Measurements from ENCODE around the gene ACTR1A. TPM values are rescaled to one million over a fixed set of nuclear protein-coding genes. Genes with fewer than 3 reads are reported as not detected.

Gene ACTR1A
- total RNA-seq = 99.1 TPM

GRCh38 chr10:102502337-102503151, at the start of gene ACTR1A:
TSS of gene ACTR1A (minus strand) at chr10:102502712. CDS start at chr10:102502647, 65 bp downstream.

DNA sequence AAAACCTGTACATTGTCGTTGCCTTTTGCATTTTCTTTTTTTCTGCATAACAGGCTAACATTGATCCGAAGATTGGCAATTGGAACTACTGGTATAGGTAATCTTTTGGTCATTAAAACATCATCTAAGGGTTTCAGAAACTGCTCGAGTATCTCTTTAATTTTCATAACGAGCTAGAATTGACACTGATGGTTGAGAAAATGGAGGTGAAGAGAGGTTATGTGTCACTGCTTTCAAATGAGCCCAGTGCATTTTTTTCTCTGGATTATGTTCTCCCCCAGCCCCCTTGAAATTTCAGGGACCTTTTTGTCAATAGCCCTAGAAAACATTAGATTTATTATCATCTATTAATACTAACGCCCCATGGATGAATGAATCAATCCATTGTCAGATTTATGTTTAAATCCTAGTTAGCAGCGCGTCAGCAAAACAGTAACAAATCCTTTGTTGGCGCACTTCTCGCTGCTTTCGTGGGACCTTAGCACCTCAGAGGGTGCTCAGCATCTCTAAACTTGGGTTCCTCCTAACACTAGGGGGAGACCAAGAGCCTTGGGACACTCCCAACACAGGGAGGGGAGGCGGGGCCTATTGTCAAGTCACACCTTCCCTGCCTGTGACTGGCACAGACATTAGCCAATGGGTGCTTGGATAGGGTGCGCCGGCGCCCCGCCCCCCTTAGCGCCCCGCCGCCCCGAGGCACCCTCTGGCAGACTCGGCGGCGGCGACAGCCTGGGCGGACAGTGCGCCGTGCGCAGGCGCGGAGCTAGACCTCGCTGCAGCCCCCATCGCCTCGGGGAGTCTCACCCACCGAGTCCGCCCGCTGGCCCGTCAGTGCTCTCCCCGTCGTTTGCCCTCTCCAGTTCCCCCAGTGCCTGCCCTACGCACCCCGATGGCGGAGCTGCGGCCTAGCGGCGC, 1.0 kb upstream of the ACTR1A start, which contains the start of gene SUFU:
Gene SUFU, plus strand, starts transcription at position 709 of the 915 bp plus-strand sequence. Its CDS starts 181 bp downstream, at position 890.

GRCh38 chr10:102451105-102451969, 51.2 kb downstream of the ACTR1A start, which contains the start of gene C10orf95:
TSS of gene C10orf95 (minus strand) at chr10:102451543. CDS start at chr10:102451093, 450 bp downstream.

DNA sequence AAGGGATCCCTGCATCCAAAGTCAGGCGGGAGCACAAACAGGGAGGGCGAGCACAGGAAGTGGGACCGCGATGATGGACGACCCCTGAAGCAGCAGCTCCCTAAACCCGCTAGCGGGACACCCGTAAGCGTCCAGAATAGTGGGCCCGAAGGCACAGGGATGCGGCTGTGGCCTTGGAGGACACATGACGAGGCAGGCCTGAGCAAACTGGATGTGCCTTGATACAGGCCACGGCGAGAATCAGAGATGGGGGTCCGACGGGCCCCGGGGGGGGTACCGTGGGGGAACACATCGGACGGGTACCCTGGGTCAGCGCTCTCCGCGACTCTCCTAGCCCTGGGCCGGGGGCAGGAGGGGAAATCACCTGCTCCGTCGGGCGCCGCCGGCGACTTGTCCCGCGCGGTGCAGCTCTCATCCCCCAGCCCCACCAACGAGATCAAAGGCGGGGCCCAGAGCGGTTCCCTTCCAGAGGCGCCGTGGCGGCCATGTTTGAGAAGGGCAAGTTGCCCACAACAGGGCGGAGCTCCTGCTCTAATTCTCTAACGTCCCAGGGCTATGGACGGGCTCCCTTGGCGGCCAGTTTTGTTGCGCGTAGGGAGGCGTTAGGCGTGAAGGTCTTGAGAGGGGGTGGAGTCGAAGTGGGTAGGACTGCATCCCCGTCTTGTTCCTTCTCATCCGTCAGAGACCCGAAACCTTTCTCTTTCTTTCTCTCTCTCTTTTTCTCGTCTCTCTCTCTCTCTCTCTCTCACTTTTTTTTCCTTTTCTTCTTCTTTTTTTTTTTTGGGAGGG, 70.2 kb downstream of the ACTR1A start, which contains the start of gene CUEDC2:
Gene CUEDC2, minus strand, starts transcription at position 413 of the 789 bp plus-strand sequence. CDS start 7,386 bp downstream, outside the sequence.

Other genes starting within 250 kb of the ACTR1A start
- 16.2 TPM for gene NFKB2, start 107.0 kb downstream of the ACTR1A start, total RNA-seq
- 49.2 TPM for gene PSD, start 83.9 kb downstream of the ACTR1A start, total RNA-seq
- gene FBXL15, start 81.9 kb downstream of the ACTR1A start, total RNA-seq = 18.9 TPM
- 58.9 TPM for gene CUEDC2, start 70.1 kb downstream of the ACTR1A start, total RNA-seq
- 0.93 TPM for gene C10orf95, start 51.2 kb downstream of the ACTR1A start, total RNA-seq
- gene SUFU, start 1.3 kb upstream of the ACTR1A start, total RNA-seq = 11.4 TPM
- gene TRIM8, start 141.8 kb upstream of the ACTR1A start, total RNA-seq = 105 TPM
- 21.6 TPM for gene ARL3, start 211.7 kb upstream of the ACTR1A start, total RNA-seq
- gene SFXN2, start 211.9 kb upstream of the ACTR1A start, total RNA-seq = 16.8 TPM
- gene WBP1L, start 241.2 kb upstream of the ACTR1A start, total RNA-seq = 80.5 TPM

Measured in camera-type eye (tissue), 1 donor.